ENCODE data around the gene SLFN12.

DNA sequence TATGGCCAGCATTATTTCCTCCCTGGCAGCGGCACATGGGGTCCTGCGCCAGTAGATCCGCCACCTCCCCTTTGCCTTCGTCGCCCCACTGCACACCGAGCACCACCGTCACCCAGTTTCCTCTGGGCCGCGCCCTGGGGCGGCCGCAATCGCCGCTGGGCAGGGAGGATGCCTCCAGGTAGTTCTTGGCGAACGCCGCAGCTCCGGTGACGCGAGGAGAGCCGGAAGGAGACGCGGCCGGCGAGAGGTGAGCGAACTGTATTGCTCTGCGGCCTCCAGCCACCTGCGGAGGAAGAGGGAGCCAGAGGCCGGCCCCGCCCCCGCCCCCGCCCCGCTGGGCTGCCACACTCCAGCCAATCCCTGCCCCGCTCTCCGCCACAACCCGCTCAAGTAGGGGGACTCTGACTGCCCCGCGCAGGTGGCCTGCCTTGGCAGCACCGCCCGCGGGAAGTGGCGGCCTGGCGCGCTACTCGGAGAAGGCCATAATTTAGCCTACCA, 28.1 kb upstream of the SLFN12 start:
- TF ChIP-seq, protein P1, sequence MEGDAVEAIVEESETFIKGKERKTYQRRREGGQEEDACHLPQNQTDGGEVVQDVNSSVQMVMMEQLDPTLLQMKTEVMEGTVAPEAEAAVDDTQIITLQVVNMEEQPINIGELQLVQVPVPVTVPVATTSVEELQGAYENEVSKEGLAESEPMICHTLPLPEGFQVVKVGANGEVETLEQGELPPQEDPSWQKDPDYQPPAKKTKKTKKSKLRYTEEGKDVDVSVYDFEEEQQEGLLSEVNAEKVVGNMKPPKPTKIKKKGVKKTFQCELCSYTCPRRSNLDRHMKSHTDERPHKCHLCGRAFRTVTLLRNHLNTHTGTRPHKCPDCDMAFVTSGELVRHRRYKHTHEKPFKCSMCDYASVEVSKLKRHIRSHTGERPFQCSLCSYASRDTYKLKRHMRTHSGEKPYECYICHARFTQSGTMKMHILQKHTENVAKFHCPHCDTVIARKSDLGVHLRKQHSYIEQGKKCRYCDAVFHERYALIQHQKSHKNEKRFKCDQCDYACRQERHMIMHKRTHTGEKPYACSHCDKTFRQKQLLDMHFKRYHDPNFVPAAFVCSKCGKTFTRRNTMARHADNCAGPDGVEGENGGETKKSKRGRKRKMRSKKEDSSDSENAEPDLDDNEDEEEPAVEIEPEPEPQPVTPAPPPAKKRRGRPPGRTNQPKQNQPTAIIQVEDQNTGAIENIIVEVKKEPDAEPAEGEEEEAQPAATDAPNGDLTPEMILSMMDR (IDR thresholded peaks at IDR 0.05): no peak
- no peak for TF ChIP-seq POLR2A (IDR thresholded peaks at IDR 0.05)
